MM.1S (cell line): Measurements from ENCODE around the gene BCAM.
"Not testable (repeated sequence)": the region's sequence is repeated elsewhere in the genome, so short reads cannot be mapped to it uniquely, and the experiment has no call there.

Experiments used
- DNase-seq: peaks from one replicate; pipeline ENCODE4 v3.0.0-alpha.2; 2015
- H2AFZ ChIP-seq: fragments of 300-600 bp; sonication (generic); 2 replicates; pipeline ENCODE4 v1.6.0; 2016; ENCODE audit warnings: antibody characterized with exemption, low read length
- H3F3A ChIP-seq: fragments of 300-600 bp; sonication (generic); 2 replicates; pipeline ENCODE4 v1.6.1; 2016; ENCODE audit warnings: mild to moderate bottlenecking, antibody characterized with exemption, low read length, moderate library complexity, mixed read lengths; ENCODE audit not compliant: insufficient read depth
- H3K27ac ChIP-seq: fragments of 300-600 bp; sonication (generic); 2 replicates; pipeline ENCODE4 v1.5.1; 2016; ENCODE audit warnings: mild to moderate bottlenecking, low read length
- H3K27me3 ChIP-seq: fragments of 300-600 bp; sonication (generic); replicated peaks from 2 replicates; pipeline ENCODE4 v1.6.0; 2016; ENCODE audit warnings: low read length; ENCODE audit not compliant: insufficient read depth
- H3K36me3 ChIP-seq: fragments of 300-600 bp; sonication (generic); replicated peaks from 2 replicates; pipeline ENCODE4 v1.6.1; 2016; ENCODE audit warnings: mild to moderate bottlenecking, low read length, mixed read lengths; ENCODE audit not compliant: insufficient read depth
- H3K4me1 ChIP-seq: fragments of 300-600 bp; sonication (generic); 2 replicates; pipeline ENCODE4 v1.6.1; 2016; ENCODE audit warnings: low read length, mixed read lengths
- H3K4me2 ChIP-seq: fragments of 300-600 bp; sonication (generic); 2 replicates; pipeline ENCODE4 v1.6.0; 2016; ENCODE audit warnings: low read depth, low read length
- H3K4me3 ChIP-seq: fragments of 300-600 bp; sonication (generic); 2 replicates; pipeline ENCODE4 v1.5.1; 2016; ENCODE audit warnings: low read length, mixed read lengths
- H3K79me2 ChIP-seq: fragments of 300-600 bp; sonication (generic); 2 replicates; pipeline ENCODE4 v1.6.1; 2016; ENCODE audit warnings: mixed run types, low read length, mixed read lengths
- H3K9ac ChIP-seq: fragments of 300-600 bp; sonication (generic); 2 replicates; pipeline ENCODE4 v1.6.1; 2016; ENCODE audit warnings: low read length, mixed read lengths
- H3K9me2 ChIP-seq: fragments of 300-600 bp; sonication (generic); replicated peaks from 2 replicates; pipeline ENCODE4 v1.6.1; 2016; ENCODE audit warnings: mild to moderate bottlenecking, low read length, mixed read lengths; ENCODE audit not compliant: insufficient read depth
- H3K9me3 ChIP-seq: fragments of 300-600 bp; sonication (generic); replicated peaks from 2 replicates; pipeline ENCODE4 v1.6.1; 2016; ENCODE audit warnings: mild to moderate bottlenecking, low read length, mixed read lengths; ENCODE audit not compliant: insufficient read depth
- H4K20me1 ChIP-seq: fragments of 300-600 bp; sonication (generic); 2 replicates; pipeline ENCODE4 v1.6.1; 2016; ENCODE audit warnings: mild to moderate bottlenecking, low read length, moderate library complexity, mixed read lengths; ENCODE audit not compliant: insufficient read depth
- EZH2 ChIP-seq: fragments of 300-600 bp; sonication (generic); optimal IDR thresholded peaks from 2 replicates; pipeline ENCODE3; 2017; ENCODE audit warnings: low read depth, mild to moderate bottlenecking, antibody characterized with exemption, low read length, mixed read lengths
- EZH2phosphoT487 ChIP-seq: fragments of 300-600 bp; sonication (generic); IDR thresholded peaks from 2 replicates; pipeline ENCODE4 v1.6.1; 2018; ENCODE audit warnings: antibody characterized with exemption, low read length
- TF ChIP-seq, protein P1 (sequence below): fragments of 300-600 bp; sonication (generic); IDR thresholded peaks from 2 replicates; pipeline ENCODE4 v1.5.1; 2016; ENCODE audit warnings: antibody characterized with exemption, low read length, mixed read lengths

The BCAM gene

DNA sequence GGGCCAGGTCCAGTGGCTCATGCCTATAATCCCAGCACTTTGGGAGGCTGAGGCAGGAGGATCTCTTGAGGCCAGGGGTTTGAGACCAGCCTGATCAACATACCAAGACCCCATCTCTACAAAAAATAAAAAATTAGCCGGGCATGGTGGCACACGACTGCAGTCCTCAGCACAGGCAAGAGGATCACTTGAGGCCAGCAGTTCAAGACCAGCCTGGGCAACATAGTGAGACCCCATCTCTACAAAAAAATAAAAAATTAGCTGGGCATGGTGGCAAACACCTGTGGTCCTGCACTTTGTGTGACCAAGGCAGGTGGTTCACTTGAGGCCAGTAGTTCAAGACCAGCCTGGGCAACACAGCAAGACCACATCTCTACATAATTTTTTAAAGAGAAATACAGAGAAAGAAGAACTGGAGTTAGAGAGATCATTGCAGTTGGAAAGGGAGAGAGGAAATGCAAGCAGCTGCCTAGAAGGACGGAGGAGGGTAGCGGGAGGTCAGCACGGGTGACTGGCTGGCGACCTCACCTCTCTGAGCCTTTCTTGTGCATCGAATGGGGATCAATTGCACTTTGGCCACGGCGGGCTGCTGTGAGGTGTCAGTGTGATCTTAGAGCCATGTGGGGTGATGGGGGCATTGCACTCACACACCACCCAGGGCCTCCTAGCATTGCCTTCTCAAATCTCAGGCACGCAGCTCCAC, 13.9 kb downstream of the BCAM start:
- Histone ChIP-seq H3K36me3 (no peaks in the 10 kb centered on the region), H3K9me2 (no peaks in the 10 kb centered on the region), H3K4me3 (no peak overlapping the region), H3K27ac (no peak overlapping the region), H3F3A (no peaks in the 10 kb centered on the region), H3K9ac (no peak overlapping the region), H4K20me1 (no peaks in the 10 kb centered on the region), H3K4me1 (no peaks in the 10 kb centered on the region), H3K79me2 (no peaks in the 10 kb centered on the region), H3K9me3 (no peaks in the 10 kb centered on the region), H3K4me2 (no peak overlapping the region), H3K27me3 (peaks cover 94% of the 10 kb centered on the region), H2AFZ (no peak overlapping the region)
- no peak for DNase-seq
- TF ChIP-seq EZH2phosphoT487: no peak
- no peak for TF ChIP-seq EZH2
- TF ChIP-seq, protein P1, sequence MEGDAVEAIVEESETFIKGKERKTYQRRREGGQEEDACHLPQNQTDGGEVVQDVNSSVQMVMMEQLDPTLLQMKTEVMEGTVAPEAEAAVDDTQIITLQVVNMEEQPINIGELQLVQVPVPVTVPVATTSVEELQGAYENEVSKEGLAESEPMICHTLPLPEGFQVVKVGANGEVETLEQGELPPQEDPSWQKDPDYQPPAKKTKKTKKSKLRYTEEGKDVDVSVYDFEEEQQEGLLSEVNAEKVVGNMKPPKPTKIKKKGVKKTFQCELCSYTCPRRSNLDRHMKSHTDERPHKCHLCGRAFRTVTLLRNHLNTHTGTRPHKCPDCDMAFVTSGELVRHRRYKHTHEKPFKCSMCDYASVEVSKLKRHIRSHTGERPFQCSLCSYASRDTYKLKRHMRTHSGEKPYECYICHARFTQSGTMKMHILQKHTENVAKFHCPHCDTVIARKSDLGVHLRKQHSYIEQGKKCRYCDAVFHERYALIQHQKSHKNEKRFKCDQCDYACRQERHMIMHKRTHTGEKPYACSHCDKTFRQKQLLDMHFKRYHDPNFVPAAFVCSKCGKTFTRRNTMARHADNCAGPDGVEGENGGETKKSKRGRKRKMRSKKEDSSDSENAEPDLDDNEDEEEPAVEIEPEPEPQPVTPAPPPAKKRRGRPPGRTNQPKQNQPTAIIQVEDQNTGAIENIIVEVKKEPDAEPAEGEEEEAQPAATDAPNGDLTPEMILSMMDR: no peak

- Histone ChIP-seq H3K9me2 (no peaks in the 10 kb centered on the region), H3K9me3 (no peaks in the 10 kb centered on the region), H3K4me1 (no peaks in the 10 kb centered on the region), H3K27ac (no peak overlapping the region), H3K79me2 (no peaks in the 10 kb centered on the region), H3K9ac (no peak overlapping the region), H2AFZ (no peak overlapping the region), H3K27me3 (peaks cover 89% of the 10 kb centered on the region), H3K4me3 (no peak overlapping the region), H3F3A (no peaks in the 10 kb centered on the region), H3K36me3 (no peaks in the 10 kb centered on the region), H3K4me2 (no peak overlapping the region), H4K20me1 (no peaks in the 10 kb centered on the region)
- no peak for DNase-seq
- TF ChIP-seq, protein P1: no peak
- TF ChIP-seq EZH2phosphoT487 (no peak), EZH2 (no peak)
These were observed 14.4 kb downstream of the BCAM start for GRCh38 chr19:44823373-44823698.

DNA sequence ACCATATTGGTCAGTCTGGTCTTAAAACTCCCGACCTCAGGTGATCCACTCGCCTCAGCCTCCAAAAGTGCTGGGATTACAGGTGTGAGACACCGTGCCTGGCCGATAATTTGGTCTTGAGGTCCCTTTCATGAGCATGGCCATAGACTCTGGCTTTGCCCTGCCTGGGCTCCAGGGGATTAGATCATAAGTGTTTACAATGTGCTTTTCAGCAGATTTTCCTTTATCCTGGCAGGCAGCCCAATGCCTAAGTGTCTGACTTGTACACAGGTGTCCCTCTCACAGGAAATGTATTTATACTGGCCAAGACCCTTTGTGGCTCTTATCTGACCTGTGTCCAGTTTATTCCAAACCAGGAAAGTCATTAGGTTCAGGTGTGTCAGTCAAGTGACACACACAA, 15.9 kb downstream of the BCAM start:
- no peak overlapping the region for H3K4me3 ChIP-seq
- no peak overlapping the region for H3K27ac ChIP-seq
- H3F3A ChIP-seq: no peaks in the 10 kb centered on the region
- H3K9me3 ChIP-seq: no peaks in the 10 kb centered on the region
- H3K27me3 ChIP-seq: peaks cover 87% of the 10 kb centered on the region
- no peak for DNase-seq
- H3K79me2 ChIP-seq: no peaks in the 10 kb centered on the region
- no peak overlapping the region for H2AFZ ChIP-seq
- H3K9ac ChIP-seq: no peak overlapping the region
- H3K4me1 ChIP-seq: no peaks in the 10 kb centered on the region
- H3K9me2 ChIP-seq: no peaks in the 10 kb centered on the region
- H4K20me1 ChIP-seq: no peaks in the 10 kb centered on the region
- no peaks in the 10 kb centered on the region for H3K36me3 ChIP-seq
- no peak overlapping the region for H3K4me2 ChIP-seq
- TF ChIP-seq EZH2 (no peak), EZH2phosphoT487 (no peak)
- TF ChIP-seq, protein P1: no peak

DNA sequence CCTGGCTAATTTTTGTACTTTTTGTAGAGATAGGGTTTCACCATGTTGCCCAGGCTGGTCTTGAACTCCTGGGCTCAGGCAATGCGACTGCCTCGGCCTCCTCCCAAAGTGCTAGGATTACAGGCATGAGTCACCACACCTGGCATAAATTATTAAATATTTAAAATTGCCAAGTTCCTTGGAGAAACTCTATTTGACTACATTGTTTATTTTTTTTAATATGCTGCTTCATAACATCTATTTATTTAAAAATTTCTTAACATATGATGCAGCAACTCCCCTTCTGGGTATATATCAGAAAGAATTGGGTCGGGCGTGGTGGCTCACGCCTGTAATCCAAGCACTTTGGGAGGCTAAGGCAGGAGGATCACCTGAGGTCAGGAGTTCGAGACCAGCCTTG, 24.0 kb downstream of the BCAM start:
- DNase-seq, H3K9ac ChIP-seq, H3K4me2 ChIP-seq, H3K9me3 ChIP-seq, H3K9me2 ChIP-seq, H2AFZ ChIP-seq, H3K4me1 ChIP-seq, H3K4me3 ChIP-seq, H3K79me2 ChIP-seq, H3K36me3 ChIP-seq, H3K27ac ChIP-seq, H4K20me1 ChIP-seq, H3F3A ChIP-seq: not testable (repeated sequence)
- peaks cover 82% of the 10 kb centered on the region for H3K27me3 ChIP-seq

DNA sequence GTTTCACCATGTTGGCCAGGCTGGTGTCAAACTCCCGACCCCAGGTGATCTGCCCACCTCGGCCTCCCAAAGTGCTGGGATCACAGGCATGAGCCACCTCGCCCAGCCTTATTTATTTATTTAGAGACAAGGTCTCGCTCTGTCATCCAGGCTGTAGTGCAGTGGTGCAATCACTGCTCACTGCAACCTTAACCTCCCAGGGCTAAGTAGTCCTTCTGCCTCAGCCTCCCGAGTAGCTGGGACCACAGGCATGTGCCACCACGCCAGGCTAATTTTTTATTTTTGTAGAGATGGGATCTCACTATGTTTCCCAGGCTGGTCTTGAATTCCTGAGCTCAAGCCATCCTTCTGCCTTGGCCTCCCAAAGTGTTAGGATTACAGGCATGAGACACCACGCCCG, 25.5 kb downstream of the BCAM start:
- not testable (repeated sequence) for H3K79me2 ChIP-seq, H2AFZ ChIP-seq, H3K4me3 ChIP-seq, H4K20me1 ChIP-seq, H3K9me2 ChIP-seq, H3K9ac ChIP-seq, DNase-seq, H3K27ac ChIP-seq, H3K4me2 ChIP-seq, H3K36me3 ChIP-seq, H3K4me1 ChIP-seq, H3F3A ChIP-seq, H3K9me3 ChIP-seq
- peaks cover 82% of the 10 kb centered on the region for H3K27me3 ChIP-seq
